ENCODE results near the gene KIFC1. TPM values are rescaled to one million over a fixed set of nuclear protein-coding genes. Genes with fewer than 3 reads are reported as not detected.
"Not testable (repeated sequence)": the region's sequence is repeated elsewhere in the genome, so short reads cannot be mapped to it uniquely, and the experiment has no call there.

The KIFC1 gene
- total RNA-seq, 1 donor from 2014 or later = 19.0 TPM

DNA sequence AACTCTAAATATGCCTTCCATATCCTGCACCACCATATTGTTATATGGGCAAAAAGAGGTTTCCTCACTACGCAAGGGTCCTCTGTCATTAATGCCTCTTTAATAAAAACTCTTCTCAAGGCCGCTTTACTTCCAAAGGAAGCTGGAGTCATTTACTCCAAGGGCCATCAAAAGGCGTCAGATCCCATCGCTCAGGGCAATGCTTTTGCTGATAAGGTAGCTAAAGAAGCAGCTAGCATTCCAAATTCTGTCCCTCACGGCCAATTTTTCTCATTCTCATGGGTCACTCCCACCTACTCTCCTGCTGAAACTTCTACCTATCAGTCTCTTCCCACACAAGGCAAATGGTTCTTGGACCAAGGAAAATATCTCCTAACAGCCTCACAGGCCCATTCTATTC is 43.8 kb upstream of the KIFC1 start:
- H3K27ac Mint-ChIP-seq (ENCODE audit: unreplicated experiment) = no peak overlapping the region
- H3K4me1 Mint-ChIP-seq (ENCODE audit: unreplicated experiment) = peaks cover 17% of the 10 kb centered on the region
- H3K4me3 Mint-ChIP-seq (ENCODE audit: unreplicated experiment) = no peak overlapping the region

DNA sequence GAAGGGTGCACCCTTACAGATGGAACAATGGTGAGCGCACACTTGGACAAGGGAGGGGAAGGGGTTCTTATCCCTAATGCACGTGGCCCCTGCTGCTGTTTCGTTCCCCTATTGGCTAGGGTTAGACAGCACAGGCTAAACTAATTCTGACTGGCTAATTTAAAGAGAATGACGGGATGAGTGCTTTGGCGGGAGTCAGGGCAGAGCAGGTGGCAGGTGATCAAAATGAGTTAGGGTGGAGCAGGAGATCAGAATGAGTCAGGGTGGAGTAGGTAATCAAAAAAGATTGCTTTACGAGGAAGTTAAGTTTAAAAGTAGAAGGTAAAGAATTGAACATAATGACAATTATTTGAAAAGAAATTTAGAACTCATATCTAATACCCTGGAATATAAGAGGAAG is 35.8 kb upstream of the KIFC1 start:
- H3K27me3 Mint-ChIP-seq (ENCODE audit: unreplicated experiment) = not testable (repeated sequence)

More for the DNA sequence above, 43.8 kb upstream of the KIFC1 start:
- no peak for DNase-seq (ENCODE audit: low spot score)
- no peaks in the 10 kb centered on the region for H3K9me3 Mint-ChIP-seq (ENCODE audit: unreplicated experiment)
- TF ChIP-seq, protein P1, sequence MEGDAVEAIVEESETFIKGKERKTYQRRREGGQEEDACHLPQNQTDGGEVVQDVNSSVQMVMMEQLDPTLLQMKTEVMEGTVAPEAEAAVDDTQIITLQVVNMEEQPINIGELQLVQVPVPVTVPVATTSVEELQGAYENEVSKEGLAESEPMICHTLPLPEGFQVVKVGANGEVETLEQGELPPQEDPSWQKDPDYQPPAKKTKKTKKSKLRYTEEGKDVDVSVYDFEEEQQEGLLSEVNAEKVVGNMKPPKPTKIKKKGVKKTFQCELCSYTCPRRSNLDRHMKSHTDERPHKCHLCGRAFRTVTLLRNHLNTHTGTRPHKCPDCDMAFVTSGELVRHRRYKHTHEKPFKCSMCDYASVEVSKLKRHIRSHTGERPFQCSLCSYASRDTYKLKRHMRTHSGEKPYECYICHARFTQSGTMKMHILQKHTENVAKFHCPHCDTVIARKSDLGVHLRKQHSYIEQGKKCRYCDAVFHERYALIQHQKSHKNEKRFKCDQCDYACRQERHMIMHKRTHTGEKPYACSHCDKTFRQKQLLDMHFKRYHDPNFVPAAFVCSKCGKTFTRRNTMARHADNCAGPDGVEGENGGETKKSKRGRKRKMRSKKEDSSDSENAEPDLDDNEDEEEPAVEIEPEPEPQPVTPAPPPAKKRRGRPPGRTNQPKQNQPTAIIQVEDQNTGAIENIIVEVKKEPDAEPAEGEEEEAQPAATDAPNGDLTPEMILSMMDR (IDR thresholded peaks at IDR 0.05; ENCODE audit: unreplicated experiment) = no peak
- no peaks in the 10 kb centered on the region for H3K36me3 Mint-ChIP-seq (ENCODE audit: low read depth, unreplicated experiment)
- H3K27me3 Mint-ChIP-seq (ENCODE audit: unreplicated experiment) = peaks cover 3% of the 10 kb centered on the region

DNA sequence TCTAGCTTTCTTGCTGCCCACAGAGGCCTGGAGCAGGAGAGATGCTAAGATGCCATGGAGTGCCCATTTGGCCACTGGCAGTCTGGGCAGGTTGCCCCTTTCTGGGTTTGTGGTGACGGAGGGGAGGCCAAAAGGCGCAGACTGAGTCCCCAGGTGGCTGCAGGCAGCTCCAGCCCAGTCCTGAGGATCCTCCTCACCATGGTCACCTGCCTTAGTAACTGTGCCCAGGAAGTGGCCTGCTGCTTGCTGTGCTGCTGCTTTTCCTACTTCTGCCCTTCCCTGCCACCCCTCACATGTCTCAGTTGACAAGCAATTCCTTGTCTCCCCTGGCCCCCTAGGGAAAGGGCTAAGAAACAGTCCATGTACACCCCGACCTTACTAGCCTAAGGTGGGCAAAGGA is 35.3 kb upstream of the KIFC1 start:
- Mint-ChIP-seq H3K4me3 (ENCODE audit: unreplicated experiment) (no peak overlapping the region), H3K9me3 (ENCODE audit: unreplicated experiment) (no peaks in the 10 kb centered on the region), H3K27ac (ENCODE audit: unreplicated experiment) (no peak overlapping the region), H3K4me1 (ENCODE audit: unreplicated experiment) (no peaks in the 10 kb centered on the region), H3K27me3 (ENCODE audit: unreplicated experiment) (no peaks in the 10 kb centered on the region), H3K36me3 (ENCODE audit: low read depth, unreplicated experiment) (peaks cover 3% of the 10 kb centered on the region)
- TF ChIP-seq, protein P1 (IDR thresholded peaks at IDR 0.05; ENCODE audit: unreplicated experiment) = no peak
- no peak for DNase-seq (ENCODE audit: low spot score)

More for the DNA sequence above, 35.8 kb upstream of the KIFC1 start:
- DNase-seq (ENCODE audit: low spot score); H3K9me3 Mint-ChIP-seq (ENCODE audit: unreplicated experiment); H3K36me3 Mint-ChIP-seq (ENCODE audit: low read depth, unreplicated experiment); H3K4me3 Mint-ChIP-seq (ENCODE audit: unreplicated experiment); H3K4me1 Mint-ChIP-seq (ENCODE audit: unreplicated experiment); H3K27ac Mint-ChIP-seq (ENCODE audit: unreplicated experiment): not testable (repeated sequence)

DNA sequence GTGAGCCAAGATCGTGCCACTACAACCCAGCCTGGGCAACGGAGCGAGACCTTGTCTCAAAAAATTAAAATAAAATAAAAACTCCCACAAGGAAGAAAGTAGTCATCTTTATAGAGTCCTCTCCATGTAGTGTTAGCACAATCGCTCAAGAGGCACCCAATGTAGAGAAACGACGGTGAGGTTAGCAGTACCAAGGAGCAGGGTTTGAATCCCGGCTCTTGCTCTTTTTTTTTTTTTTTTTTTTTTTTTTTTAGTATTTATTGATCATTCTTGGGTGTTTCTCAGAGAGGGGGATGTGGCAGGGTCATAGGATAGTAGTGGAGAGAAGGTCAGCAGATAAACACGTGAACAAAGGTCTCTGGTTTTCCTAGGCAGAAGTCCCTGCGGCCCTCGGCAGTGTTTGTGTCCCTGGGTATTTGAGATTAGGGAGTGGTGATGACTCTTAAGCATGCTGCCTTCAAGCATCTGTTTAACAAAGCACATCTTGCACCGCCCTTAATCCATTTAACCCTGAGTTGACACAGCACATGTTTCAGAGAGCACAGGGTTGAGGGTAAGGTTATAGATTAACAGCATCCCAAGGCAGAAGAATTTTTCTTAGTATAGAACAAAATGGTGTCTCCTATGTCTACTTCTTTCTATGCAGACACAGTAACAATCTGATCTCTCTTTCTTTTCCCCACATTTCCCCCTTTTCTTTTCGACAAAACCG is 34.3 kb upstream of the KIFC1 start:
- not testable (repeated sequence) for H3K4me3 Mint-ChIP-seq (ENCODE audit: unreplicated experiment); H3K27me3 Mint-ChIP-seq (ENCODE audit: unreplicated experiment); H3K4me1 Mint-ChIP-seq (ENCODE audit: unreplicated experiment); DNase-seq (ENCODE audit: low spot score); H3K27ac Mint-ChIP-seq (ENCODE audit: unreplicated experiment); H3K36me3 Mint-ChIP-seq (ENCODE audit: low read depth, unreplicated experiment); H3K9me3 Mint-ChIP-seq (ENCODE audit: unreplicated experiment)

DNA sequence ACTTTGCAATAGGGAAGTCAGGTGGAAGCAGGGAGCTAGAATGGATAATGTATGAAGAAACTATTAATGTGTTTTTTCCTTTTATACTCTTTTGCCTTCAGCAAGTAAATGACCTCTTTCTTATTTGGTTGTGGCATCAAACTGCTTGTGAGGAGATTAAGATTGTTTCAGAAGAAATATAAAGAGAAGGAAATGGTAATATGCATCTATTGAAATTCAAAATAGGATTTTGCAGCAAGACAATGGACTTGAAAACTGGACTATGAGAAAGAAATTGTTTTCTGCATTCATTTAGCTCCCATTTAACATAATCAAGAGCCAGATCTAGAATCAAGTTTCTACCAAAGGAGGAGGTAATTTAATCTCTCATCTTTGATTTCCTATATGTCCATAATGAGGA is 32.3 kb upstream of the KIFC1 start:
- Mint-ChIP-seq H3K4me3 (ENCODE audit: unreplicated experiment) (no peak overlapping the region), H3K27ac (ENCODE audit: unreplicated experiment) (no peak overlapping the region), H3K9me3 (ENCODE audit: unreplicated experiment) (no peaks in the 10 kb centered on the region), H3K27me3 (ENCODE audit: unreplicated experiment) (peaks cover 2% of the 10 kb centered on the region), H3K4me1 (ENCODE audit: unreplicated experiment) (peaks cover under 1% of the 10 kb centered on the region), H3K36me3 (ENCODE audit: low read depth, unreplicated experiment) (peaks cover 3% of the 10 kb centered on the region)
- no peak for DNase-seq (ENCODE audit: low spot score)
- TF ChIP-seq, protein P1 (IDR thresholded peaks at IDR 0.05; ENCODE audit: unreplicated experiment) = no peak

DNA sequence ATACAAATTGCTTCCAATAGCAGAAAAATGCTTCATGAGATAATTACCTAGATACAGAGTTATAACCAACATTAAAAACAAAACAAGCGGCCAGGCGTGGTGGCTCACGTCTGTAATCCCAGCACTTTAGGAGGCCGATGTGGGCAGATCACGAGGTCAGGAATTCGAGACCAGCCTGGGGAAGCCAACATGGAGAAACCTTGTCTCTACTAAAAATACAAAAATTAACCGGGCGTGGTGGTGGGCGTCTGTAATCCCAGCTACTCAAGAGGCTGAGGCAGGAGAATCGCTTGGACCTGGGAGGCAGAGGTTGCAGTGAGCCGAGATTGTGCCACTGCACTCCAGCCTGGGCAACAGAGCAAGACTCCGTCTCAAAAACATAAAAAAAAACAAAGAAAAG is 28.1 kb upstream of the KIFC1 start:
- DNase-seq (ENCODE audit: low spot score); H3K27ac Mint-ChIP-seq (ENCODE audit: unreplicated experiment); H3K4me3 Mint-ChIP-seq (ENCODE audit: unreplicated experiment); H3K4me1 Mint-ChIP-seq (ENCODE audit: unreplicated experiment); H3K9me3 Mint-ChIP-seq (ENCODE audit: unreplicated experiment); H3K36me3 Mint-ChIP-seq (ENCODE audit: low read depth, unreplicated experiment); H3K27me3 Mint-ChIP-seq (ENCODE audit: unreplicated experiment): not testable (repeated sequence)

DNA sequence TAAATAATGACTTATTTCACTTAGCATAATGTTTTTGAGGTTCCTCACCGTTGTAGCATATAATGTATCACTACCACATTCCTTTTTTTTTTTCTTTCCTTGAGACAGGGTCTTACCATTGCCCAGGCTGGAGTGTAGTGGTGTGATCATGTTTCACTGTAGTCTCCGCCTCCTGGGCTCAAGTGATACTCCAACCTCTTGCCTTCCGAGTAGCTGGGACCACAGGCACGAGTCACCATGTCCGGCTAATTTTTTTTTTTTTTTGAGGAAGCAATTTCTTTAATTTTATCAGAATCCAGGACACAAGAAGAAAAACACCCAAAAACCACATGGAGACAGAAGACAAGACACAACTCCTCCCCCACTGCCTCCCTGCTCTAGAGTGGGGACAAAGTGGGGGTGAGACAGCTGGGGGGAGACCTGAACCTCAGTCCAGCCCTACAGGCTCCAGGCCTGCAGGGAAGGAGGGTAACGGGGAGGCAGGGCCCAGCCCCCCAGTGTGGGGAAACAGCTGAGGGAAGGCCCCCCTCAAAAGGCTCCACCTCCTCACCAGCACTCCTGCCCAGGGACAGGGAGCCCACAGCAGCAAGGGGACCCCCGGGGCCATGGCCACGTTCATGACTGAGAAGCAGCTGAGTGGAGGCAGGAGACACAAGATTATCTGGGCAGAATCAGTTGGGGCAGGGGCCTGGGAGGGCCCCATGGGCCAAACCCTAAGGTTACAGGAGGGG is 27.0 kb upstream of the KIFC1 start:
- H3K4me3 Mint-ChIP-seq (ENCODE audit: unreplicated experiment); DNase-seq (ENCODE audit: low spot score); H3K27ac Mint-ChIP-seq (ENCODE audit: unreplicated experiment); H3K9me3 Mint-ChIP-seq (ENCODE audit: unreplicated experiment); H3K36me3 Mint-ChIP-seq (ENCODE audit: low read depth, unreplicated experiment); H3K27me3 Mint-ChIP-seq (ENCODE audit: unreplicated experiment); H3K4me1 Mint-ChIP-seq (ENCODE audit: unreplicated experiment): not testable (repeated sequence)

DNA sequence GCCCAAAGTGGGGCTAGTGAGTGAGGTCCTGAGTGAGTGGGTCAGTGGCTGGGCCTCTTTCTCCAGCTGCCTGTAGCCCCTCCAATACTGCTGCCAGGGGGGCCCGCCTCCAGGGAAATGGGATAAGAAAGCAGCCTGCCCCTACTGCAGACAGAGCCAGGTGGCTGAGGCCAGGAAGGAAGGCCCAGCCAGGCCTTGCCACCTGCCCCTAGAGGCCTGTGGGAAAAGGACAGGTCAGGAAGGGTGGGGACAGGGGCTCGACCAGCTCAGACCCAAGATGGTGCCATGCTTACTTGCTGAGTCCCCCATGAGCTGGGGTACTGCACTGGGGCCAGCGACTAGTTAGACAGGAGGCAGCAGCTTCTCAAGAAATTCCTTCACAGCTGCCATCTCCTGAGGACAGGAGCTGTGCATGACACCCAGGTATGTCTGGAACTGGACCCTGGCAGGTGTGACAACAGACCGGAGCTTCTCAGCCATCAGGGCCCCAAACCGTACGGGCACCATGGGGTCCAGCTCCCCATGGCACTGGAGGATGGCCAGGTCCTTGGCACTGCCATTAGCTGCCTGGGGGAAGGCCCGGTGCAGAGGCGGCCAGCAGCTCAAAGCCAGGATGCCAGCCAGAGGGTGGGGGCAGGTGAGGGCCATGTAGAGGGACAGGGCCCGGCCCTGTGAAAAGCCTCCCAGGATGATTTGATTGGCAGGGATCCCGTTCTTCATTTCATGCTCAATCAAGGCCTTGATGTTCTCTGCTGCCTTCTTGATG is 26.2 kb upstream of the KIFC1 start:
- not testable (repeated sequence) for H3K27ac Mint-ChIP-seq (ENCODE audit: unreplicated experiment)

More for the DNA sequence above, 26.2 kb upstream of the KIFC1 start:
- not testable (repeated sequence) for H3K9me3 Mint-ChIP-seq (ENCODE audit: unreplicated experiment); DNase-seq (ENCODE audit: low spot score); H3K4me1 Mint-ChIP-seq (ENCODE audit: unreplicated experiment); H3K27me3 Mint-ChIP-seq (ENCODE audit: unreplicated experiment); H3K36me3 Mint-ChIP-seq (ENCODE audit: low read depth, unreplicated experiment); H3K4me3 Mint-ChIP-seq (ENCODE audit: unreplicated experiment)

All from endothelial cell (in vitro differentiated cells).